Fibroblast of pulmonary artery (primary cell): ENCODE results near the gene ARHGEF1.

Experiments used
- DNase-seq: peaks from one replicate; pipeline ENCODE4 v3.0.0-alpha.2; 2010; ENCODE audit warnings: low read depth
- H3K4me3 ChIP-seq: replicated peaks from 2 replicates; pipeline ENCODE4 v1.5.1; 2011; ENCODE audit warnings: low read depth, mild to moderate bottlenecking, control low read depth, low read length, moderate library complexity
- TF ChIP-seq, protein P1 (sequence below): IDR thresholded peaks from 2 replicates; pipeline ENCODE4 v1.5.1; 2011; ENCODE audit warnings: mild to moderate bottlenecking, control low read depth, low read length, inconsistent platforms; ENCODE audit errors: missing control alignments

The ARHGEF1 gene

DNA sequence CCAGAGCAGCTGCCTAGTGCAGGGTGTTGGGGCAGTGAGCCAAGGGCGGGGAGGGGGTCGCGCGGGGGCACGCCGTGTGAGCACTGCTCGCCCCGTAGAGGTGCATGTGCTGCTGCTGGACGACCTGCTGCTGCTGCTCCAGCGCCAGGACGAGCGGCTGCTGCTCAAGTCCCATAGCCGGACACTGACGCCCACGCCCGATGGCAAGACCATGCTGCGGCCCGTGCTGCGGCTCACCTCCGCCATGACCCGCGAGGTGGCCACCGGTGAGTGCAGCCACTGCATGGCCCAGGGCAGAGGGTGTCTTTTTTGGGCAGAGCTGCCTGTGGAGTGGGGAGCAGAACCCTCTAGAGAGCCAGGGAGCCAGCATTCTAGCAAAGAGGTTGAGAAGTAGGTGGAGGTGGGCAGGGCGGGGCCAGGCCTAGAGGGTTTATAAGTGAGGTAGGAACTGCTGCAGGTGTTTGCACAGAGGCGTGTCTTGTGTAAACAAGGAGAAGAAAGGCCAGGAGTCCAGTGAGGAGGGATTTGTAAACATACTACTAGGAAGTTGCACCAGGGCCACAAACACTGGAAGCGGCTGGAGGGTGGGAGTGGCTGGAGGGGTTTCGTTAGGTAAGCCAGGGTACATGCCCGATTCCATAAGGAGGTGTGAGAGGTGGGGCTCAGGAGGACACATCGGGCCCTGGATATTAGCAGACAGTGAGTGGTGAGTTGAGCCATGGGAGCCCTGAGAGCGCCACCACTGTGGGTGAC is 21.3 kb downstream of the ARHGEF1 start:
- H3K4me3 ChIP-seq, result no peak overlapping the region
- no peak for DNase-seq
- TF ChIP-seq, protein P1, sequence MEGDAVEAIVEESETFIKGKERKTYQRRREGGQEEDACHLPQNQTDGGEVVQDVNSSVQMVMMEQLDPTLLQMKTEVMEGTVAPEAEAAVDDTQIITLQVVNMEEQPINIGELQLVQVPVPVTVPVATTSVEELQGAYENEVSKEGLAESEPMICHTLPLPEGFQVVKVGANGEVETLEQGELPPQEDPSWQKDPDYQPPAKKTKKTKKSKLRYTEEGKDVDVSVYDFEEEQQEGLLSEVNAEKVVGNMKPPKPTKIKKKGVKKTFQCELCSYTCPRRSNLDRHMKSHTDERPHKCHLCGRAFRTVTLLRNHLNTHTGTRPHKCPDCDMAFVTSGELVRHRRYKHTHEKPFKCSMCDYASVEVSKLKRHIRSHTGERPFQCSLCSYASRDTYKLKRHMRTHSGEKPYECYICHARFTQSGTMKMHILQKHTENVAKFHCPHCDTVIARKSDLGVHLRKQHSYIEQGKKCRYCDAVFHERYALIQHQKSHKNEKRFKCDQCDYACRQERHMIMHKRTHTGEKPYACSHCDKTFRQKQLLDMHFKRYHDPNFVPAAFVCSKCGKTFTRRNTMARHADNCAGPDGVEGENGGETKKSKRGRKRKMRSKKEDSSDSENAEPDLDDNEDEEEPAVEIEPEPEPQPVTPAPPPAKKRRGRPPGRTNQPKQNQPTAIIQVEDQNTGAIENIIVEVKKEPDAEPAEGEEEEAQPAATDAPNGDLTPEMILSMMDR, result no peak

DNA sequence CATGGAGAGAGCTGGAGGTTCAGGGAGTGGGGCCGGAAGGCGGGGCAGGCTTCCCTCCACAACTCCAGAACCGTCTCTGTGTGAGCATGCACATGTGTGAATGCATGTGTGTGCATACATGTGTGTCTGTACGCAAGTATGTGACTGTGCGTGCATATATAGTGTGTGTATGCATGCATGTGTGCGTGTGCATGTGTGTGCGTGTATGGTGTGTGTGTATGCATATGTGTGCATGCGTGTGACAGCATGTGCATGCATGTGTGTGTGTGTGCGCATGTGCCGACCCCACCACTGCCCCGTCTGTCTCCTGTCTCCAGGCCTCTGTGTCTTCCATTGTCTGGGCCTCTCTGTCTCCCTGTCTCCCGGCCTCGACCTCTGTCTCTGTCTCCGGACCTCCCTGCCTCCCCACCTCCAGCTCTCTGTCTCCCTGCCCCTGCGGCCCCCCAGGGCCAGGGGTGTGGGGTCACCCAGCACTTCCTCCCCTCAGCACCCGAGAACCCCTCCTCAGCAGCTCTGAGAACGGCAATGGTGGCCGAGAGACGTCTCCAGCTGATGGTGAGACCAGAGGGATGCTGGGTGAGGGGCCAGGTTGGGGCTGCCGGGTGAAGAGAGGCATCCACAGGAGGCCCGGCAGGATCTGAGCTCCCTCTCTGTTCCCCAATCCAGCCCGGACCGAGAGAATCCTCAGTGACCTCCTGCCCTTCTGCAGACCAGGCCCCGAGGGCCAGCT is 22.5 kb downstream of the ARHGEF1 start:
- no peak for DNase-seq
- H3K4me3 ChIP-seq, result no peak overlapping the region
- TF ChIP-seq, protein P1, result no peak

DNA sequence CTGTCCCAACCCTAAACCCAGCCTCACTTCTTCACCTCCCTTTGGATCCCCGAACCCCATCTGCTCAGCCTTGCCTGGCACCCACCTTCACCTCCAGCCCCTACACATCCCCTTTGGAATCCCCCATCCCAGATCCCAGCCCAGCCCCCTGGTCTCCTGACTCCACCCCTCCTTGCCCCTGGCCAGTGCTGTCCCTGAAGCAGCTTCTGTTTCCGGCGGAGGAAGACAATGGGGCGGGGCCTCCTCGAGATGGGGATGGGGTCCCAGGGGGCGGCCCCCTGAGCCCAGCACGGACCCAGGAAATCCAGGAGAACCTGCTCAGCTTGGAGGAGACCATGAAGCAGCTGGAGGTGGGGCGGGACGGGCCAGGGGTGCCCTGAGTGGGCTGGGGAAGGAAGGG is 23.3 kb downstream of the ARHGEF1 start:
- TF ChIP-seq, protein P1, result no peak
- DNase-seq, result no peak
- H3K4me3 ChIP-seq, result no peak overlapping the region

DNA sequence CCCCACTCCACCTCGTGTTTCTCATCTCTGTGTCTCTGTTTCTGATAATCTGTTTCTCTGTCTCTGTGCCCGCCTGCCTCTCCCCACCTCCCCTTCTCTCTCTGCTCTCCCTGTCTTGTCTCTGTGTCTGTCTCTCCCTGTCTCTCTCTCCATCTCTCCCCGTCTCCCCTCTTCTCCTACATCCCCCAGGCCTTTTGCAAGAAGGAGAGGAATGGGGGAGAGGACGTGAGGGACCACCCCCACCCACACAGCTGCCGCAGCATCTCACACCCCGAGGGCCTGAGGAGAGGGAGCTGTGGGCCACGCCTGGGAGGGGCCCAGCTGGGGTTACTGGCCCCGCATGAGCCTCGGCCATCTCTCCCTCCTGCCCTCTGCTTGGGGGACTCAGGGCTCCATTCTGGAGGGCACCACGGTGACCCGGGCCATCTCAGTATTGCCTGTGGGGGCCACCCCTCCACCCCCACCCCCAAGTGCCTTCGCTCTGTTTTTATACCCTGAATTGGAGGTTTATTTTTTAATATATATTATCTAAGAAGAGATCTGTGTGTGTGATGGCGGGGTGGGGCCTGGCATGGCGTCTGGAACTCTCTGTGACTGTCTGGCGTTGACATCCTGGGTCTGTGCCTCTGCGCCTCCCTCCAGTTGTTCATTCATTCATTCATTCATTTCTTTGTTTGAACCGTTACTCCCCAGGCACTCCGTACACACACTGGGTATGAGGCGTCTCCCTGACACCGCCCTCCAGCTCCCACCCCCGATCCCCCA is 24.1 kb downstream of the ARHGEF1 start:
- H3K4me3 ChIP-seq, result no peak overlapping the region
- TF ChIP-seq, protein P1, result no peak
- DNase-seq, result no peak

DNA sequence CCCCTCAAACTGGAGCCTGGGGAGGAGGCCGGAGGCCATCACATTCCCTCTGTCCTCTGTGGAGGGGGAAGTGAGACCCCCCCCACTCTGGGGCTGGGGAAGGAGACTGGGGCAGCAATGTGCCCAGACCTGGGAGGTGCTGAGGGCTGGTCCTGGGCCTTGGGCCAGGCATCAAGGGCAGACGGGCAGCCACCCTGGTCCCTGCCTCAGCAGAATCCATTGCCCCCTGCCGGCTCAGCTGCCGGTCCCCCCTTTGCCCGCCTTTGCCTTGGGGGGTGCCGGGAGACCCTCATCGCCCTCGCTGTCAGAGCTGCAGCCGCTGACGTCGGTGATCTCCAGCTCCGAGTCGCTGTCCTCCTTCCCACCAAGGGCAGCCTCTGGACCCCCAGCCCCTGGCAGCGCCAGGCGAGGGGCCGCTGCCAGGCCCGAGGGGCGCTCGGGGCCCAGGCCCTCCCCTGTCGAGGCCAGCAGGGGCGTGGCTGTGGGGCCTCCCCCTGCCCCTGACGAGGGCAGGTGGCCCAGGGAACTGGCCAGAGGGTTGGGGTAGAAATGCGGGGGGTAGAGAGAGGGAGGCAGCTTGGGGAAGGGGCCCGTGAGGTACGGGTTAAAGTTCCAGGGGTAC is 25.1 kb downstream of the ARHGEF1 start:
- no peak overlapping the region for H3K4me3 ChIP-seq
- no peak for DNase-seq
- TF ChIP-seq, protein P1, result no peak

DNA sequence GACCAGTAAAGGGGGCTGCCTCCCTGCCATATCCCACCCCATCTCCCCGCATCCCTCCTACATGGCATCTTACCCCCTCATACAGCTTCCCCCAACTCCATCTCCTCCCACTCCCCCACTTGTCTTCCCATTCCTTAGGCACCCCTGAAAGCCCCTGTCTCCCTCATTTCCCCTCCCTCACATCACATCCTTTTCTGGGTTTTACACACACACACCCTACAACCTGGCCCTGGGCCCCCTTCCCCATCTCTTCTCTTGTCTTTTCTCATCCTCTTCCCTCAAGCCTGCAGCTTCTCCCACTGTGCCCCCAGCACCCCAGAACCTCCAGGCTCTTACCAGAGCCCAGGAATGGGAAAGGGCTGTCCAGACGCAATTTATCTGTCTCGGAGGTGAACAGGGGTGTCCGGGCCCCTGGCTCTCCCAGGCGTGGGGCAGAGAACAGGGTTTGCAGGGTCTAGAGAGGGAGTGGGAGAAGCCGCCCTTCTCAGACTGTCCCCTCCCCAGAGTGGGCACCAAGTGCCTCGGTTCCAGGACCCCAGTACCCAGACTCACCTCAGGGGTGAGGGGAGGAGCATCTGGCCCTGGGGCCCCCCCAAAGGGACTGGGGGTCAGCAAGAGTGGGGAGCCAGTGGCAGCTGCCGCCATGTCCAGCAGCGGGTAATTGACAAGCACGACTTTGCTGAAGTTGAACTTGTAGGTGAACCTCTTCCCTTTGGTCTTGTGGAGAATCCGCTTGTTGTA is 25.9 kb downstream of the ARHGEF1 start:
- TF ChIP-seq, protein P1, result no peak
- H3K4me3 ChIP-seq, result no peak overlapping the region
- no peak for DNase-seq
